ENCODE results near the gene PAX9. TPM values are rescaled to one million over a fixed set of nuclear protein-coding genes. Genes with fewer than 3 reads are reported as not detected.

PAX9 gene
- total RNA-seq, 1 donor from 2014 or later: not detected

DNA sequence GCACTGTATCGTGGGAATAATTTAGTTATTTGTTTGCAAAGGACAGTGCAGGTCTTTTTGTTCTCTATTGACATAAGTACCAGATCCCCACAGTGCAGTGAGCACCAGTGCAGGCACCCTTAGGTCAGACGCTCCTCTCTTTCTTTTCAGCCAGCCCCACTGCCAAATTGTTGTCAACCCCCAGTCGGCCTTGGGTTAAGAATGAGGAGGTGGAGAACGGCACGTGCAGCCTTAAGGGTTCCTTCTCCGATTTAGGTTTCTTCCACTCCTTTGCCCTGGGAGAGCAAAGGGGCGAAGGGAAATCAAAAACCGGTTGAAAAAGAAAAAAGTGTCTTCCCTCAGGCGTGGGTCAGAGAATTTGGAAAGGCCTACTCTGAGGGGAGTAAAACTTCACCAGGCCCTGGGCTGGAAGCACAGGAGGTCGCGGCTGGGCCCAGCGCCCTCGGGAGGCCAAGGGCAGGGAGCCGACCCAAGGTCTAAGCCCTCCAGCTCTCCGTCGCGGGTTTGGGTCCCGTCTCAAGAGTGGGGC is 4.3 kb downstream of the PAX9 start:
- H3K27ac Mint-ChIP-seq (ENCODE audit: unreplicated experiment): no peak overlapping the region
- H3K27me3 Mint-ChIP-seq (ENCODE audit: unreplicated experiment): peaks cover 22% of the 10 kb centered on the region
- no peak overlapping the region for H3K4me3 Mint-ChIP-seq (ENCODE audit: unreplicated experiment)
- H3K36me3 Mint-ChIP-seq (ENCODE audit: low read depth, unreplicated experiment): no peaks in the 10 kb centered on the region
- TF ChIP-seq CTCF (IDR thresholded peaks at IDR 0.05; ENCODE audit: unreplicated experiment): no peak
- DNase-seq (ENCODE audit: low spot score): no peak
- H3K9me3 Mint-ChIP-seq (ENCODE audit: unreplicated experiment): no peaks in the 10 kb centered on the region
- H3K4me1 Mint-ChIP-seq (ENCODE audit: unreplicated experiment): peaks cover 34% of the 10 kb centered on the region

DNA sequence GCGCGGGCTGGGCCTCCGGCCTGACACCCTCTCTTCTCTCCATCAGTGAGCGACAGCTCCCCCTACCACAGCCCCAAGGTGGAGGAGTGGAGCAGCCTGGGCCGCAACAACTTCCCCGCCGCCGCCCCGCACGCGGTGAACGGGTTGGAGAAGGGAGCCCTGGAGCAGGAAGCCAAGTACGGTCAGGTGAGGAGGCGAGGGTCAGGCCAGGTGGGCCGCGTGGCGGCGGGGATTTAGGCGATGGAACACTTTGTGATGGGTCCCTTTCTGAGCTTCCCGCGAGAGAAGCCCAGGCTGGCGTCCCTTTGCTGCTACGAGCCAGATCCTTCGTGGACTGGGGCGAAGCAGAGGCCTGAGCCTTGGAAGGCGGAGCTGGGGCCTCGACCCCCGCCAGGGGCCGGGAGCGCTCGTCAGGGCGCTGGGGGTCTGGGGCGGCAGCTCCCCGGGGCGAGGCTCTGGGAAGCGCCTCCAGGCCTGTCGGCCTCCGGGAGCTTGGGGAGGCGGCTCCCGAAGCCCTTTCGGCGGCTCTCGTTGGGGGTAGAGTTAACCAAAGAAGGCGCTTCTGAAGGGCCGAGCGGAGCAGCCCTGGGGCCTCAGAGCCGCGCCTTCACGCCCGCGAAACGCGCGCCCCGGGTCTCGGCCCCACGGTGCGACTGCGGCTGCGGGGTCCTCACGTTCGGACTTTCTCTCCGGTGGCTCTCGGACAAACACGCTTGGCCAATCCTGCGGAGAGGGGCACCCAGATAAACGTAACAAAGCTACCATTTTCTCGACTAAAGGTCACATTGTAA is 5.0 kb downstream of the PAX9 start:
- Mint-ChIP-seq H3K4me3 (ENCODE audit: unreplicated experiment) (peak overlapping the region; percentile 67), H3K4me1 (ENCODE audit: unreplicated experiment) (peaks cover 28% of the 10 kb centered on the region), H3K27ac (ENCODE audit: unreplicated experiment) (no peak overlapping the region), H3K27me3 (ENCODE audit: unreplicated experiment) (peaks cover 17% of the 10 kb centered on the region), H3K9me3 (ENCODE audit: unreplicated experiment) (no peaks in the 10 kb centered on the region), H3K36me3 (ENCODE audit: low read depth, unreplicated experiment) (no peaks in the 10 kb centered on the region)
- TF ChIP-seq CTCF (IDR thresholded peaks at IDR 0.05; ENCODE audit: unreplicated experiment): no peak
- DNase-seq (ENCODE audit: low spot score): peak; percentile 41

DNA sequence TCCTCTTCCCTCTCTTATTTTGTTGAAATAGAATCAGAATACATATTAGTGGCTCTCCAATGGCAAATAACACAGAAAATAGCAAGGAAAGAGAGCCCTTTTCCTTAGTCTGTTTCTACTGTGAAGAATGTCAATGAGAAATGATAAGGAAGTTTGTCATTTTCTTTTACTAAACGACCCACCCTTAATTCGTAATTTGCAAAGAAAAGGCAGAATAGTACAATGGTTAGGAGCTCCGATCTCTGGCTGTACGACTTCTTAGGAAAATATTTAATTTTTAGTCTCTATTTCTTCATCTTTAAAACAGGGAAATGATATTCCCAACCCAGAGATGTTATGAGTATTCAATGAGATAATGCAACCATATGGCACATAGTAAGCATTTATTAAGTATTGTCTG is 6.0 kb downstream of the PAX9 start:
- no peak for DNase-seq (ENCODE audit: low spot score)

DNA sequence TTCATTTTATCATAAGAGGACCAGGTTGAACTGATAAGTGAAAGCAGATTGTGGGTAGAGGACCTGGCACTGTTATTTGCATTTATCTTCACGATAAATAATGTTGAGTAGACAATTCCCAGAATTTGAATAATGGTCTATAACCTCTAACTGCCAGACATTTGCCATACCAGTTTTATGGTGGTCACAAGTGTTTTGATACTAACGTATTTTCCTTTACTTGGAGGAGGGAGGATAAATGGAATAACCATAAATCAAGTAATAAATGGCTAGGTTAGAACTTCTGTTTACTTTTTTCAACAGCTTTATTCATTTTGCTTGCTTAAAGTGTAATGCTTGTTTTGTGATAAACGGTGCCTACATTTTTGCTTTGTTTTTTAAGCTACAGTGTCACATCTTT is 9.5 kb downstream of the PAX9 start:
- no peaks in the 10 kb centered on the region for H3K9me3 Mint-ChIP-seq (ENCODE audit: unreplicated experiment)
- no peak for TF ChIP-seq CTCF (IDR thresholded peaks at IDR 0.05; ENCODE audit: unreplicated experiment)
- no peaks in the 10 kb centered on the region for H3K36me3 Mint-ChIP-seq (ENCODE audit: low read depth, unreplicated experiment)
- H3K27me3 Mint-ChIP-seq (ENCODE audit: unreplicated experiment): peaks cover 3% of the 10 kb centered on the region
- H3K27ac Mint-ChIP-seq (ENCODE audit: unreplicated experiment): no peak overlapping the region
- no peak overlapping the region for H3K4me3 Mint-ChIP-seq (ENCODE audit: unreplicated experiment)
- peaks cover 6% of the 10 kb centered on the region for H3K4me1 Mint-ChIP-seq (ENCODE audit: unreplicated experiment)
- no peak for DNase-seq (ENCODE audit: low spot score)

More for the DNA sequence above, 6.0 kb downstream of the PAX9 start:
- Mint-ChIP-seq H3K27me3 (ENCODE audit: unreplicated experiment) (peaks cover 15% of the 10 kb centered on the region), H3K27ac (ENCODE audit: unreplicated experiment) (no peak overlapping the region), H3K36me3 (ENCODE audit: low read depth, unreplicated experiment) (no peaks in the 10 kb centered on the region), H3K4me3 (ENCODE audit: unreplicated experiment) (no peak overlapping the region), H3K9me3 (ENCODE audit: unreplicated experiment) (no peaks in the 10 kb centered on the region), H3K4me1 (ENCODE audit: unreplicated experiment) (peaks cover 21% of the 10 kb centered on the region)
- TF ChIP-seq CTCF (IDR thresholded peaks at IDR 0.05; ENCODE audit: unreplicated experiment): no peak

- no peaks in the 10 kb centered on the region for H3K9me3 Mint-ChIP-seq (ENCODE audit: unreplicated experiment)
- H3K27me3 Mint-ChIP-seq (ENCODE audit: unreplicated experiment): peaks cover 3% of the 10 kb centered on the region
These were observed 10.4 kb downstream of the PAX9 start for GRCh38 chr14:36672095-36672494.

More at GRCh38 chr14:36672095-36672494, 10.4 kb downstream of the PAX9 start:
- Mint-ChIP-seq H3K36me3 (ENCODE audit: low read depth, unreplicated experiment) (no peaks in the 10 kb centered on the region), H3K4me1 (ENCODE audit: unreplicated experiment) (peaks cover 9% of the 10 kb centered on the region), H3K4me3 (ENCODE audit: unreplicated experiment) (no peak overlapping the region), H3K27ac (ENCODE audit: unreplicated experiment) (no peak overlapping the region)
- no peak for TF ChIP-seq CTCF (IDR thresholded peaks at IDR 0.05; ENCODE audit: unreplicated experiment)
- no peak for DNase-seq (ENCODE audit: low spot score)
